H9 (cell line): ENCODE results near the gene RSU1. TPM values are rescaled to one million over a fixed set of nuclear protein-coding genes. Genes with fewer than 3 reads are reported as not detected.

Experiments used
- DNase-seq: peaks from one replicate; pipeline ENCODE4 v3.0.0-alpha.2; 2017
- H2AFZ ChIP-seq: one replicate; pipeline ENCODE4 v1.6.1; 2013; ENCODE audit warnings: mild to moderate bottlenecking, low read length, control low read depth, moderate library complexity
- H2AK5ac ChIP-seq: 2 replicates; pipeline ENCODE4 v1.6.1; 2013; ENCODE audit warnings: low read length, control low read depth, mixed read lengths; ENCODE audit not compliant: insufficient read length
- H2BK120ac ChIP-seq: one replicate; pipeline ENCODE4 v1.6.1; 2013; ENCODE audit warnings: low read depth, mild to moderate bottlenecking, low read length, control low read depth, inconsistent platforms; ENCODE audit not compliant: poor library complexity, severe bottlenecking
- H2BK12ac ChIP-seq: 2 replicates; pipeline ENCODE4 v1.6.1; 2013; ENCODE audit warnings: low read length, control low read depth, mixed read lengths, low read depth; ENCODE audit not compliant: insufficient read length
- H2BK15ac ChIP-seq: 2 replicates; pipeline ENCODE4 v1.6.1; 2013; ENCODE audit warnings: low read depth, low read length, control low read depth
- H2BK20ac ChIP-seq: one replicate; pipeline ENCODE4 v1.6.1; 2013; ENCODE audit warnings: low read depth, mild to moderate bottlenecking, low read length, control low read depth, inconsistent platforms; ENCODE audit not compliant: poor library complexity, severe bottlenecking
- H2BK5ac ChIP-seq: 2 replicates; pipeline ENCODE4 v1.6.1; 2013; ENCODE audit warnings: low read length, control low read depth, mixed read lengths; ENCODE audit not compliant: insufficient read length
- H3K14ac ChIP-seq: 2 replicates; pipeline ENCODE4 v1.6.1; 2013; ENCODE audit warnings: low read length, control low read depth; ENCODE audit not compliant: insufficient read depth
- H3K18ac ChIP-seq: 2 replicates; pipeline ENCODE4 v1.6.1; 2013; ENCODE audit warnings: low read depth, mild to moderate bottlenecking, mixed read lengths, low read length, control low read depth; ENCODE audit not compliant: insufficient read length
- H3K23ac ChIP-seq: 2 replicates; pipeline ENCODE4 v1.6.1; 2013; ENCODE audit warnings: low read length, control low read depth, mixed read lengths, low read depth; ENCODE audit not compliant: insufficient read length
- H3K23me2 ChIP-seq: 2 replicates; pipeline ENCODE4 v1.6.1; 2013; ENCODE audit warnings: low read depth, mild to moderate bottlenecking, mixed read lengths, low read length, control low read depth; ENCODE audit not compliant: insufficient read length, poor library complexity, severe bottlenecking
- H3K27ac ChIP-seq: 2 replicates; pipeline ENCODE4 v1.5.1; 2013; ENCODE audit warnings: low read length, control low read depth, mixed read lengths, low read depth; ENCODE audit not compliant: insufficient read length
- H3K27me3 ChIP-seq: 2 replicates; pipeline ENCODE4 v1.6.1; 2013; ENCODE audit warnings: low read length, control low read depth, inconsistent platforms; ENCODE audit not compliant: insufficient read depth
- H3K4ac ChIP-seq: 2 replicates; pipeline ENCODE4 v1.6.1; 2013; ENCODE audit warnings: low read depth, mild to moderate bottlenecking, control low read depth, inconsistent platforms, low read length, moderate library complexity
- H3K4me1 ChIP-seq: 2 replicates; pipeline ENCODE4 v1.6.1; 2013; ENCODE audit warnings: low read length, control low read depth, inconsistent platforms; ENCODE audit not compliant: insufficient read depth
- H3K4me2 ChIP-seq: 2 replicates; pipeline ENCODE4 v1.6.1; 2013; ENCODE audit warnings: low read length, control low read depth, mixed read lengths; ENCODE audit not compliant: insufficient read length, insufficient read depth
- H3K56ac ChIP-seq: 2 replicates; pipeline ENCODE4 v1.6.1; 2013; ENCODE audit warnings: low read depth, mild to moderate bottlenecking, mixed read lengths, low read length, control low read depth; ENCODE audit not compliant: insufficient read length
- H3K79me1 ChIP-seq: 2 replicates; pipeline ENCODE4 v1.6.1; 2013; ENCODE audit warnings: low read depth, mild to moderate bottlenecking, moderate library complexity, low read length, control low read depth, inconsistent platforms; ENCODE audit not compliant: insufficient read depth, poor library complexity, severe bottlenecking
- H3K79me2 ChIP-seq: 2 replicates; pipeline ENCODE4 v1.6.1; 2013; ENCODE audit warnings: low read length, control low read depth, inconsistent platforms; ENCODE audit not compliant: insufficient read depth
- H3K9ac ChIP-seq: 2 replicates; pipeline ENCODE4 v1.6.1; 2013; ENCODE audit warnings: low read length, control low read depth, mixed read lengths; ENCODE audit not compliant: insufficient read length; ENCODE audit errors: extremely low read depth
- H3K9me3 ChIP-seq: one replicate; pipeline ENCODE4 v1.6.1; 2013; ENCODE audit warnings: low read depth, low read length, inconsistent platforms; ENCODE audit not compliant: control insufficient read depth
- H3T11ph ChIP-seq: one replicate; pipeline ENCODE4 v1.6.1; 2013; ENCODE audit warnings: mild to moderate bottlenecking, low read length, control low read depth, inconsistent platforms
- H4K20me1 ChIP-seq: one replicate; pipeline ENCODE4 v1.6.1; 2013; ENCODE audit not compliant: control insufficient read depth, insufficient read length, insufficient read depth
- H4K5ac ChIP-seq: 2 replicates; pipeline ENCODE4 v1.6.1; 2013; ENCODE audit warnings: low read depth, mild to moderate bottlenecking, mixed read lengths, low read length, control low read depth; ENCODE audit not compliant: insufficient read length
- H4K8ac ChIP-seq: replicated peaks from 2 replicates; pipeline ENCODE4 v1.6.1; 2013; ENCODE audit warnings: low read length, control low read depth, mixed read lengths, low read depth; ENCODE audit not compliant: insufficient read length
- H4K91ac ChIP-seq: 2 replicates; pipeline ENCODE4 v1.6.1; 2013; ENCODE audit warnings: low read depth, mild to moderate bottlenecking, moderate library complexity, mixed read lengths, low read length, control low read depth; ENCODE audit not compliant: insufficient read length
- H3K27ac Mint-ChIP-seq, 3 experiments: 2 replicates in 2 of 3; 3 replicates in 1 of 3; pipeline ENCODE4 v1.8.0; 2020 to 2021; ENCODE audit warnings: mixed read lengths in 3 of 3, mild to moderate bottlenecking in 1 of 3, moderate library complexity in 1 of 3
- H3K27me3 Mint-ChIP-seq: 2 replicates; pipeline ENCODE4 v1.8.0; 2021; ENCODE audit warnings: low read depth, mild to moderate bottlenecking, moderate library complexity, mixed read lengths
- H3K36me3 Mint-ChIP-seq, 3 experiments: 2 replicates in 2 of 3; 3 replicates in 1 of 3; pipeline ENCODE4 v1.8.0; 2020 to 2021; ENCODE audit warnings: low read depth in 3 of 3, mixed read lengths in 3 of 3; ENCODE audit not compliant: insufficient read depth in 1 of 3
- H3K4me1 Mint-ChIP-seq, 2 experiments: 2 replicates each; pipeline ENCODE4 v1.8.0; 2020; ENCODE audit warnings: mixed read lengths in 2 of 2
- H3K4me3 Mint-ChIP-seq, 2 experiments: 2 replicates in 1 of 2; 3 replicates in 1 of 2; pipeline ENCODE4 v1.8.0; 2020 to 2021; ENCODE audit warnings: mild to moderate bottlenecking in 2 of 2, mixed read lengths in 2 of 2, moderate library complexity in 1 of 2
- H3K9me3 Mint-ChIP-seq, 2 experiments: 2 replicates in 1 of 2; 3 replicates in 1 of 2; pipeline ENCODE4 v1.8.0; 2020; ENCODE audit warnings: mild to moderate bottlenecking in 2 of 2, mixed read lengths in 2 of 2, moderate library complexity in 1 of 2
- CTCF ChIP-seq: fragments of 200-600 bp; sonication (generic); conservative IDR thresholded peaks from 3 replicates; pipeline ENCODE4 v1.8.0; 2021; ENCODE audit warnings: antibody characterized with exemption, mild to moderate bottlenecking
- WGBS: extraction: QIAGEN DNeasy Blood & Tissue Kit; methylation state at CpG from one replicate; pipeline ENCODE4 v1.1.7; 2013; ENCODE audit warnings: missing lambda C conversion rate, low lambda C conversion rate, mixed read lengths; ENCODE audit not compliant: insufficient read length; ENCODE audit errors: extremely low coverage; 5-methylcytosine and 5-hydroxymethylcytosine counted together
- total RNA-seq: library from RNA; stranded (reverse); gene quantifications from 2 replicates; pipeline ENCODE4 v1.2.1, GENCODE V29; 2021

RSU1 gene
- total RNA-seq, 1 experiment from 2014 or later: 59.4 TPM

DNA sequence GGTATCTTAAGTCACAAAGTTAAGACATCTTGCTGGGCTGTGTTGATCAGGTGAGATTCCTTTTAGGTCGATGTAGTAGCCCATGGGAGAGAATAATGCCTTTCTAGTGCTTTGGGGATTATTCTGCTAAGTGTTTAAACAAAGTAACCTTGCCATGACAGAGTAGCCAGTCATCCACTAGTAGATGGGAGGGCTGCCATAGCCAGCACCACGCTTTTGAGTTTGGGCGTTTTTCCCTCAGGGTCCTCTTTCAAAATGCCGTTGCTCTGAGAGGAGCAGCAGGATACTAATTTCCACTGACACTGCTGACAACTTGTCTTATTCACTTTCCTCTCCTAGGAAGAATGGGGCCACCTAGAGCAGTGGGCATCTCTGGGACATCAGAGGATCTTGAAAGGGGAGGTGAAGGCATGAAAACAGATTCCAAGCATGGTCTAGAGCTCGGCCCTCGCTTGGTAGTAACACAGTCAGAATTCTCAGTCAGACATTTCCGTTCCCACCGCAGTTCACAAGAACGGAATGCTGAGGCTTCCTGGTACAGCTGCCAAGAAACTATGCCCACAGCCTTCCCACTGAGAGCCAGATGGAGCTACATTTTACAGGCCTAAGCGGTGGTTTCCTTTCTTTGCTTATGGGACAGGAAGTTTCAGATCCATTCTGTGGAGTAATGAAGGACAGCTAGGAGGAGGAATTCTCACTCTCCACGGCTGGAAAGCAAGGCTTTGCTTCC lies 15.3 kb upstream of the RSU1 start:
- Mint-ChIP-seq H3K4me3 (no peak overlapping the region), H3K27me3 (no peaks in the 10 kb centered on the region), H3K9me3 (no peaks in the 10 kb centered on the region), H3K36me3 (no peaks in the 10 kb centered on the region), H3K4me1 (peaks cover 3 to 9% of the 10 kb centered on the region in 2 experiments; a peak in 3 of 4 replicates), H3K27ac (no peak overlapping the region; a peak in 1 of 7 replicates)
- no peak overlapping the region for H3K14ac ChIP-seq
- TF ChIP-seq CTCF: no peak
- no peak overlapping the region for H4K8ac ChIP-seq
- H4K5ac ChIP-seq: no peak overlapping the region
- no peak overlapping the region for H4K91ac ChIP-seq
- no peak overlapping the region for H2AFZ ChIP-seq
- no peaks in the 10 kb centered on the region for H3K23me2 ChIP-seq
- H3K9ac ChIP-seq: no peak overlapping the region
- H3T11ph ChIP-seq: no peak overlapping the region
- H3K79me2 ChIP-seq: no peaks in the 10 kb centered on the region
- H3K4me2 ChIP-seq: no peak overlapping the region
- no peak overlapping the region for H3K56ac ChIP-seq
- no peak for DNase-seq
- no peaks in the 10 kb centered on the region for H3K79me1 ChIP-seq
- H2BK20ac ChIP-seq: no peak overlapping the region
- no peak overlapping the region for H3K23ac ChIP-seq
- H3K18ac ChIP-seq: no peak overlapping the region
- H3K4ac ChIP-seq: no peak overlapping the region
- H2AK5ac ChIP-seq: no peak overlapping the region
- no peaks in the 10 kb centered on the region for H3K9me3 ChIP-seq
- no peak overlapping the region for H3K27ac ChIP-seq
- no peaks in the 10 kb centered on the region for H3K27me3 ChIP-seq
- H2BK120ac ChIP-seq: no peak overlapping the region
- WGBS: no CpG with 5 or more reads among the region's 11 CpGs
- H2BK5ac ChIP-seq: no peak overlapping the region
- no peaks in the 10 kb centered on the region for H3K4me1 ChIP-seq
- H2BK12ac ChIP-seq: no peak overlapping the region
- H2BK15ac ChIP-seq: no peak overlapping the region
- H4K20me1 ChIP-seq: no peaks in the 10 kb centered on the region
